A549 (cell line): ENCODE measurements around the gene BCL2L11. TPM values are rescaled to one million over a fixed set of nuclear protein-coding genes. Genes with fewer than 3 reads are reported as not detected.
"Not testable (repeated sequence)": the region's sequence is repeated elsewhere in the genome, so short reads cannot be mapped to it uniquely, and the experiment has no call there.

Experiments used
- ATAC-seq, 2 experiments: fragments of 200-7000 bp in 1 of 2; fragments of >200 bp in 1 of 2; cut with Nextera tagmentation in 1 of 2; cut with Tn5 transposase in 1 of 2; 3 replicates each; pipeline versions ENCODE4 v1.8.0 to v1.9.1; 2018 to 2020; ENCODE audit warnings: mild to moderate bottlenecking in 1 of 2, moderate library complexity in 1 of 2
- CTCF ChIA-PET: fragments of 300-600 bp; sonication (Branson Sonifier 250); formaldehyde crosslinking; extraction: SDS; loops from one replicate; lab custom pipeline; 2021; ENCODE audit warnings: antibody characterized with exemption, inconsistent platforms; lab: Yijun Ruan, JAX
- POLR2A ChIA-PET: fragments of 350-600 bp; formaldehyde crosslinking; extraction: SDS; loops from one replicate; lab custom pipeline; 2021; ENCODE audit warnings: antibody characterized with exemption, inconsistent platforms; lab: Yijun Ruan, JAX
- DNase-seq, 2 experiments: peaks; one replicate each; pipeline versions ENCODE4 v3.0.0 to v3.0.0-alpha.2; 2011 to 2016; ENCODE audit warnings: low read depth in 1 of 2, low spot score in 1 of 2
- FAIRE-seq: peaks from 2 replicates; lab custom pipeline; 2011; peaks lifted over from hg19 to GRCh38; lab: Jason Lieb, UNC
- H3K27ac ChIP-seq, 2 experiments: fragments of >200 bp; sonication (Bioruptor Twin); formaldehyde crosslinking; 3 replicates each; pipeline ENCODE4 v1.5.1; 2016 to 2017
- H3K4me1 ChIP-seq: fragments of >200 bp; sonication (Bioruptor Twin); formaldehyde crosslinking; 3 replicates; pipeline ENCODE4 v1.6.1; 2016
- H3K4me2 ChIP-seq: fragments of >200 bp; sonication (Bioruptor Twin); formaldehyde crosslinking; 3 replicates; pipeline ENCODE4 v1.6.1; 2016
- H3K4me3 ChIP-seq: fragments of >200 bp; sonication (Bioruptor Twin); formaldehyde crosslinking; 3 replicates; pipeline ENCODE4 v1.5.1; 2016
- H3K9me3 ChIP-seq: fragments of >200 bp; sonication (Bioruptor Twin); formaldehyde crosslinking; 3 replicates; pipeline ENCODE4 v1.6.1; 2016
- ATOH8 ChIP-seq: fragments of 250-450 bp; sonication (Bioruptor Pico); IDR thresholded peaks from 2 replicates; pipeline ENCODE4 v1.5.0; 2020; ENCODE audit warnings: low read depth, mild to moderate bottlenecking, moderate library complexity
- EHMT2 ChIP-seq: fragments of 200-600 bp; sonication (generic); IDR thresholded peaks from 2 replicates; pipeline ENCODE4 v1.6.1; 2016; ENCODE audit warnings: antibody characterized with exemption, low read depth, mild to moderate bottlenecking, moderate library complexity
- FOSL2 ChIP-seq, 2 experiments: fragments of 450-650 bp in 1 of 2; fragments of >200 bp in 1 of 2; sonication (Bioruptor Twin) in 1 of 2; formaldehyde crosslinking; IDR thresholded peaks; 2 replicates each; pipeline versions ENCODE4 v1.5.0 to v1.6.1; 2016 to 2020; ENCODE audit warnings: mild to moderate bottlenecking in 1 of 2, moderate library complexity in 1 of 2
- FOXS1 ChIP-seq: fragments of 250-450 bp; sonication (Bioruptor Pico); IDR thresholded peaks from 2 replicates; pipeline ENCODE4 v1.5.0; 2020; ENCODE audit warnings: mild to moderate bottlenecking, moderate library complexity
- GATA3 ChIP-seq: IDR thresholded peaks from 2 replicates; pipeline ENCODE4 v1.6.1; 2012; ENCODE audit warnings: borderline replicate concordance
- HOXB13 ChIP-seq: fragments of 250-450 bp; sonication (Bioruptor Pico); IDR thresholded peaks from 2 replicates; pipeline ENCODE4 v1.5.0; 2020; ENCODE audit warnings: low read depth, mild to moderate bottlenecking, moderate library complexity
- JUNB ChIP-seq: fragments of >200 bp; sonication (Bioruptor Twin); formaldehyde crosslinking; IDR thresholded peaks from 2 replicates; pipeline ENCODE4 v1.6.1; 2016
- KDM1A ChIP-seq: fragments of 200-600 bp; sonication (generic); IDR thresholded peaks from 2 replicates; pipeline ENCODE4 v1.6.1; 2016; ENCODE audit warnings: low read depth, mild to moderate bottlenecking
- NFE2L2 ChIP-seq: fragments of 150-350 bp; conservative IDR thresholded peaks from 2 replicates; pipeline ENCODE4 v1.6.1; 2014; ENCODE audit warnings: low read length
- NPAS2 ChIP-seq: fragments of 250-450 bp; sonication (Bioruptor Pico); IDR thresholded peaks from 2 replicates; pipeline ENCODE4 v1.8.0; 2022; ENCODE audit warnings: mild to moderate bottlenecking, moderate library complexity, borderline replicate concordance
- REST ChIP-seq: fragments of 200-600 bp; sonication (generic); IDR thresholded peaks from 2 replicates; pipeline ENCODE4 v1.6.1; 2016; ENCODE audit warnings: antibody characterized with exemption, mild to moderate bottlenecking, moderate library complexity
- RFX5 ChIP-seq: fragments of 450-650 bp; IDR thresholded peaks from 2 replicates; pipeline ENCODE4 v1.7.1; 2014; ENCODE audit warnings: antibody characterized with exemption, mild to moderate bottlenecking, moderate library complexity
- USF2 ChIP-seq: fragments of 450-650 bp; IDR thresholded peaks from 2 replicates; pipeline ENCODE4 v1.6.1; 2014; ENCODE audit warnings: antibody characterized with exemption
- ZSCAN20 ChIP-seq: fragments of 250-450 bp; sonication (Bioruptor Pico); IDR thresholded peaks from 2 replicates; pipeline ENCODE4 v1.8.0; 2022; ENCODE audit warnings: mild to moderate bottlenecking, moderate library complexity
- WGBS: methylation state at CpG from one replicate; pipeline ENCODE4 v1.1.6; 2017; ENCODE audit errors: missing lambda C conversion rate; 5-methylcytosine and 5-hydroxymethylcytosine counted together
- polyA plus RNA-seq, 4 experiments: library from polyadenylated mRNA; depleted of rRNA in 3 of 4; stranded (reverse); fragments of >200 nt; fragmentation: RNase III in 1 of 4; extraction: RNeasy Plus Mini Kit Qiagen cat#74134 plus additional on column Dnase treatment in 1 of 4; gene quantifications; 2 replicates in 3 of 4; 3 replicates in 1 of 4; pipeline ENCODE4 v1.2.3, GENCODE V29; 2011 to 2017

BCL2L11 gene
- polyA plus RNA-seq, 2 of the 4 experiments (the other 2 are of a cell fraction) = 7.4 to 14.5 TPM

GRCh38 chr2:111071600-111072171 lies 49.0 kb upstream of the BCL2L11 start:
- FAIRE-seq = no peak
- ATAC-seq = peak; percentile 74 to 75
- Histone ChIP-seq H3K4me3 (no peak overlapping the region), H3K4me1 (peaks cover 18% of the 10 kb centered on the region), H3K9me3 (peaks cover 11% of the 10 kb centered on the region), H3K4me2 (peak overlapping the region; percentile 67), H3K27ac (peak overlapping the region; percentile 27 to 40; a peak in 4 of 6 replicates)
- CTCF ChIA-PET = interaction anchor here (0.7 kb wide), 1 partner anchor 14 kb away, joined by 3 read pairs; no protein-coding TSS in a partner anchor
- 23% methylated on average over 5 of the region's 5 CpGs for WGBS
- DNase-seq = peak; percentile 8 to 12
- TF ChIP-seq NFE2L2 (no peak), FOXS1 (CRISPR knock-in tag) (no peak), KDM1A (no peak), USF2 (peak; percentile 17; the same call in 1 of the 2 replicates), ATOH8 (no peak)
- TF ChIP-seq, all 56 proteins: peak for 1
- POLR2A ChIA-PET = no interaction called here

DNA sequence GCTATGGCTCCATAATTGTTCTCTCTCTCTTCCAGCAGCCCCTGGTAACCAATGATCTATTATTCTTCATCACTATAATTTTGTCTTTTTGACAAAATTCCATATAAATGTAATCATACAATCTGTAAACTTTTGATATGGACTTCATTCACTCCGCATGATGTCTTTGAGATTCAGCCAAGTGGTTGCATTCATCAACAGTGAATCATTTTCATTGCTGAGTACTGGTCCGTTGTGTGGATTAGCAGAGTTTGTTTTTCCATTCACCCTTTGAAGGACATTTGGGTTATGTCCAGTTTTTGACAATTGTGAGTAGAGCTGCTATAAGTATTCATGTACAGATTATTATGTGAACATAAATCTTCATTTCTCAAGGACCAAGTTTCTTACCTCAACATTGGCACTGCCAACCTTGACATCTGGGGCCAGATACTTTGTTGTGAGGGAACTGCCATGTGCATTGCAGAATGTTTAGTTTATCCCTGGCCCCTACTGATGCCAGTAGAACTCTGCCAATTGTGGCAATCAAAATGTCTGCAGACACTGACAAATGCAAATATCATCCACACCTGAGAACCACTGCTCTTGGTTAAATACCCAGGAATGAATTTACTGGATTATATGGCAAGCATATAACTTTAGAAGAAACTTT lies 48.4 kb upstream of the BCL2L11 start:
- ChIA-PET POLR2A (no interaction called here), CTCF (no interaction called here)
- Histone ChIP-seq H3K4me2 (peak overlapping the region; percentile 67), H3K4me3 (no peak overlapping the region), H3K9me3 (peaks cover 11% of the 10 kb centered on the region), H3K27ac (peak overlapping the region in 1 of 2 experiments; percentile 27; a peak in 1 of 6 replicates), H3K4me1 (peaks cover 18% of the 10 kb centered on the region)
- WGBS = 3% methylated on average over 2 of the region's 2 CpGs
- ATAC-seq = peak; percentile 86 to 88
- peak in 1 of 2 experiments; percentile 44 for DNase-seq
- TF ChIP-seq ZSCAN20 (CRISPR knock-in tag) = no peak
- TF ChIP-seq FOSL2 (IDR thresholded peaks at IDR 0.05) = peak; percentile 34; the same call in 1 of the 2 replicates
- peak; percentile 48 for TF ChIP-seq FOSL2 (CRISPR knock-in tag; IDR thresholded peaks at IDR 0.05)
- no peak for TF ChIP-seq RFX5
- TF ChIP-seq FOXS1 (CRISPR knock-in tag) = no peak
- TF ChIP-seq REST = no peak
- TF ChIP-seq HOXB13 (CRISPR knock-in tag) = no peak
- 0 out of 2 replicates have a peak, but pooled peaks have one; percentile 35 for TF ChIP-seq GATA3
- TF ChIP-seq NPAS2 (CRISPR knock-in tag) = no peak
- TF ChIP-seq JUNB = peak; percentile 51; the same call in 1 of the 2 replicates
- no peak for TF ChIP-seq EHMT2
- no peak for FAIRE-seq

DNA sequence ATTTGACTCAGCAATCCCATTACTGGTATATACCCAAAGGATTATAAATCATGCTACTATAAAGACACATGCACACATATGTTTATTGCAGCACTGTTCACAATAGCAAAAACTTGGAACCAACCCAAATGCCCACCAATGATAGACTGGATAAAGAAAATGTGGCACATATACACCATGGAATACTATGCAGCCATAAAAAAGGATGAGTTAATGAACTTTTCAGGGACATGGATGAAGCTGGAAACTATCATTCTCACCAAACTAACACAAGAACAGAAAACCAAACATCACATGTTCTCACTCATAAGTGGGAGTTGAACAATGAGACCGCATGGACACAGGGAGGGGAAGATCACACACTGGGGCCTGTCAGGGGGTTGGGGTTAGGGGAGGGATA lies 38.1 kb upstream of the BCL2L11 start:
- 0% methylated on average over 1 of the region's 1 CpG for WGBS
- POLR2A ChIA-PET, DNase-seq, CTCF ChIA-PET, H3K4me1 ChIP-seq, FAIRE-seq, ATAC-seq, H3K4me3 ChIP-seq, H3K4me2 ChIP-seq, H3K27ac ChIP-seq: not testable (repeated sequence)
- peaks cover 11% of the 10 kb centered on the region; the same call in 1 of the 3 replicates for H3K9me3 ChIP-seq
